Renal pelvis (tissue), 12 donors: ENCODE data around the gene LRRC45. TPM values are rescaled to one million over a fixed set of nuclear protein-coding genes. Genes with fewer than 3 reads are reported as not detected.
"Not testable (repeated sequence)": the region's sequence is repeated elsewhere in the genome, so short reads cannot be mapped to it uniquely, and the experiment has no call there.

Experiments used
- DNase-seq: peaks from one replicate; pipeline ENCODE4 v3.0.0-alpha.2; 2013
- long read RNA-seq, 16 experiments: transcript quantifications; one replicate each; lab custom pipeline, GENCODE V29; 2026
- polyA plus RNA-seq, 3 donors: library from polyadenylated mRNA; unstranded; fragments of 120-200 nt; gene quantifications; one replicate each; pipeline ENCODE4 v1.2.1, GENCODE V29; 2013; ENCODE audit not compliant: insufficient read length in 3 of 3

Gene LRRC45
- polyA plus RNA-seq: 10 to 100 TPM; 15.8 to 18.1 (median 16.6) TPM
- long read RNA-seq, donor 1: 0 reads
- long read RNA-seq, donor 2, partial matches to known transcripts: 0 of 4 reads
- long read RNA-seq, donor 2, other reads (novel, unspliced or antisense): 0 of 4 reads
- long read RNA-seq, donor 3, partial matches to known transcripts: 0 of 1 reads
- long read RNA-seq, donor 3, other reads (novel, unspliced or antisense): 0 of 1 reads
- long read RNA-seq, donor 4, partial matches to known transcripts: 0 of 2 reads
- long read RNA-seq, donor 4, other reads (novel, unspliced or antisense): 0 of 2 reads
- long read RNA-seq, donor 5, partial matches to known transcripts: 0 of 2 reads
- long read RNA-seq, donor 5, other reads (novel, unspliced or antisense): 0 of 2 reads
- long read RNA-seq, donor 6, partial matches to known transcripts: 0 of 3 reads
- long read RNA-seq, donor 6, other reads (novel, unspliced or antisense): 0 of 3 reads
- long read RNA-seq, donor 7, transcript LRRC45-201 (17 exons, 2,701 nt): major isoform, 5 of 5 reads
- long read RNA-seq, donor 7, partial matches to known transcripts: 0 of 5 reads
- long read RNA-seq, donor 7, other reads (novel, unspliced or antisense): 0 of 5 reads
- long read RNA-seq, donor 8: 0 reads
- long read RNA-seq, donor 9, partial matches to known transcripts: 0 of 4 reads
- long read RNA-seq, donor 9, other reads (novel, unspliced or antisense): 0 of 4 reads
- long read RNA-seq, donor 10, partial matches to known transcripts: 0 of 2 reads
- long read RNA-seq, donor 10, other reads (novel, unspliced or antisense): 0 of 2 reads
- long read RNA-seq, donor 11, partial matches to known transcripts: 0 of 58 reads
- long read RNA-seq, donor 11, other reads (novel, unspliced or antisense): 58 of 58 reads
- long read RNA-seq, donor 12, transcript LRRC45-201 (17 exons, 2,701 nt): major isoform, 6 of 6 reads
- long read RNA-seq, donor 12, partial matches to known transcripts: 0 of 6 reads
- long read RNA-seq, donor 12, other reads (novel, unspliced or antisense): 0 of 6 reads
- long read RNA-seq, donor 13, partial matches to known transcripts: 0 of 1 reads
- long read RNA-seq, donor 13, other reads (novel, unspliced or antisense): 0 of 1 reads
- long read RNA-seq, donor 14: 0 reads
- long read RNA-seq, donor 15: 0 reads
- long read RNA-seq, donor 16, partial matches to known transcripts: 0 of 3 reads
- long read RNA-seq, donor 16, other reads (novel, unspliced or antisense): 0 of 3 reads

- peak; percentile 99 for DNase-seq
These were observed at the start of gene LRRC45 for GRCh38 chr17:82022981-82023446. Gene LRRC45, plus strand, starts transcription at chr17:82023305. Its CDS starts 339 bp downstream, at chr17:82023644.

- DNase-seq: no peak
These were observed 49.7 kb upstream of the LRRC45 start for GRCh38 chr17:81973432-81973831.

GRCh38 chr17:81976332-81977210 is 46.5 kb upstream of the LRRC45 start:
- no peak for DNase-seq

GRCh38 chr17:81977211-81977808 is 45.8 kb upstream of the LRRC45 start, which contains the start of gene ASPSCR1:
Gene ASPSCR1, plus strand, starts transcription at chr17:81977629. Its CDS starts 18 bp downstream, at chr17:81977647.
- peak; percentile 89 for DNase-seq

- DNase-seq: no peak
These were observed 44.4 kb upstream of the LRRC45 start for GRCh38 chr17:81978524-81979298.

- no peak for DNase-seq
These were observed 43.0 kb upstream of the LRRC45 start for GRCh38 chr17:81980122-81980521.

- DNase-seq: no peak
These were observed 42.3 kb upstream of the LRRC45 start for GRCh38 chr17:81980707-81981343.

- DNase-seq: not testable (repeated sequence)
These were observed 41.6 kb upstream of the LRRC45 start for GRCh38 chr17:81981511-81981910.

- no peak for DNase-seq
These were observed 40.0 kb upstream of the LRRC45 start for GRCh38 chr17:81983011-81983638.

- DNase-seq: no peak
These were observed 39.3 kb upstream of the LRRC45 start for GRCh38 chr17:81983639-81984373.

- no peak for DNase-seq
These were observed 38.2 kb upstream of the LRRC45 start for GRCh38 chr17:81984773-81985410.

- no peak for DNase-seq
These were observed 36.5 kb upstream of the LRRC45 start for GRCh38 chr17:81986606-81987005.

GRCh38 chr17:81987161-81987770 is 35.8 kb upstream of the LRRC45 start:
- DNase-seq: no peak

GRCh38 chr17:81990836-81991683 is 32.0 kb upstream of the LRRC45 start:
- no peak for DNase-seq

- DNase-seq: no peak
These were observed 31.3 kb upstream of the LRRC45 start for GRCh38 chr17:81991684-81992305.
